A673 (cell line): ENCODE results near the gene C3.

Source experiments
- CTCF ChIP-seq: fragments of 300-800, 200-600 bp; sonication (generic); conservative IDR thresholded peaks from 2 replicates; pipeline ENCODE4 v1.5.1; 2017; ENCODE audit warnings: low read depth, mild to moderate bottlenecking, antibody characterized with exemption, low read length, moderate library complexity, mixed read lengths
- EZH2 ChIP-seq: fragments of 200-600 bp; sonication (generic); IDR thresholded peaks from 2 replicates; pipeline ENCODE4 v1.6.1; 2017; ENCODE audit warnings: borderline replicate concordance, low read depth, mild to moderate bottlenecking, mixed read lengths, antibody characterized with exemption, low read length; ENCODE audit not compliant: poor library complexity, severe bottlenecking

DNA sequence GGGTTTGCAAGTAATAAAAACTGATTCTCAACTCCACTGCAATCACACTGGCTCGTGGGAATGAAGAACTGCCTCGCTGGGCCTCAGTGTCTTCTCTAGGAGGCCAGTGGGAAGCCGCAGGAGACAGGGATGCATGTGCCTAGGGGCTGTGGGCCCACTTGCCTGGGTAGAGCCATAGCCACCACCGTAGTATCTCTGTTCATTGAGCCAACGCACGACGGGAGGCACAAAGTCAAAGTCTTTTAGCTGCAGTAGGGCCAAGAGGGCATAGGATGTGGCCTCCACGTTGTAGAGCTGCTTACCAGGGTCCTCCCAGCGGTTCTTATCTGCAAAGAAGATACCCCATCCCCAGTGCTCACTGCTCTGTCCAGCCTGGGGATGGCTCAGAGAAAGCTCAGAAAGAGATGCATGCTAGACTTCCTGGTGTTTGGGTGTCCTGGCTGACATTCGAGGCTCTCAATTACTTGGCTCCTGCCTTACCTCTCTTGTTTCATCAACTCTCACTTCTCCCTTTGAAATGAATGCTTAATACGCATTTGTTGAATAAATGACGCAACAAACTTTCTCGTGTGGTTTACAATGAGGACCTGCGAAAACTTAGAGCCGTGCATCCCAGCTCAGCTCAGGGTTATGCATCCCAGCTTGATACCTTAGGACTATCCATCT, 34.4 kb downstream of the C3 start:
- no peak for TF ChIP-seq CTCF
- TF ChIP-seq EZH2 = no peak
